Left ventricle myocardium superior (tissue), 1 donor: ENCODE data around the gene ANKS1B. TPM values are rescaled to one million over a fixed set of nuclear protein-coding genes. Genes with fewer than 3 reads are reported as not detected.
"Not testable (repeated sequence)": the region's sequence is repeated elsewhere in the genome, so short reads cannot be mapped to it uniquely, and the experiment has no call there.

Source experiments
- ATAC-seq: fragments of 200-7000 bp; cut with Tn5 transposase; one replicate; pipeline ENCODE4 v1.9.1; 2020; ENCODE audit warnings: mild to moderate bottlenecking, moderate library complexity
- DNase-seq: peaks from one replicate; pipeline ENCODE4 v3.0.0-alpha.2; 2020
- intact Hi-C: fragments of 100-400 bp; cut with micrococcal nuclease; formaldehyde crosslinking; loops from one replicate; pipeline ENCODE4 v1.11.0; 2022
- long read RNA-seq: library from polyadenylated mRNA; unstranded; transcript quantifications from one replicate; pipeline ENCODE4 v2.0.0, GENCODE V29; 2021
- total RNA-seq: library from RNA; stranded (reverse); fragmentation: NEBNext Ultra II Directional; extraction: Animal tissue kit (Norgen Biotek cat#: 25700); gene quantifications from one replicate; pipeline ENCODE4 v1.2.1, GENCODE V29; 2021
- donor health status: DM: no; HTN: yes; CAD: no; lungs with severe emphysema.

Gene ANKS1B
- total RNA-seq = 2.5 TPM
- long read RNA-seq = 0 reads

DNA sequence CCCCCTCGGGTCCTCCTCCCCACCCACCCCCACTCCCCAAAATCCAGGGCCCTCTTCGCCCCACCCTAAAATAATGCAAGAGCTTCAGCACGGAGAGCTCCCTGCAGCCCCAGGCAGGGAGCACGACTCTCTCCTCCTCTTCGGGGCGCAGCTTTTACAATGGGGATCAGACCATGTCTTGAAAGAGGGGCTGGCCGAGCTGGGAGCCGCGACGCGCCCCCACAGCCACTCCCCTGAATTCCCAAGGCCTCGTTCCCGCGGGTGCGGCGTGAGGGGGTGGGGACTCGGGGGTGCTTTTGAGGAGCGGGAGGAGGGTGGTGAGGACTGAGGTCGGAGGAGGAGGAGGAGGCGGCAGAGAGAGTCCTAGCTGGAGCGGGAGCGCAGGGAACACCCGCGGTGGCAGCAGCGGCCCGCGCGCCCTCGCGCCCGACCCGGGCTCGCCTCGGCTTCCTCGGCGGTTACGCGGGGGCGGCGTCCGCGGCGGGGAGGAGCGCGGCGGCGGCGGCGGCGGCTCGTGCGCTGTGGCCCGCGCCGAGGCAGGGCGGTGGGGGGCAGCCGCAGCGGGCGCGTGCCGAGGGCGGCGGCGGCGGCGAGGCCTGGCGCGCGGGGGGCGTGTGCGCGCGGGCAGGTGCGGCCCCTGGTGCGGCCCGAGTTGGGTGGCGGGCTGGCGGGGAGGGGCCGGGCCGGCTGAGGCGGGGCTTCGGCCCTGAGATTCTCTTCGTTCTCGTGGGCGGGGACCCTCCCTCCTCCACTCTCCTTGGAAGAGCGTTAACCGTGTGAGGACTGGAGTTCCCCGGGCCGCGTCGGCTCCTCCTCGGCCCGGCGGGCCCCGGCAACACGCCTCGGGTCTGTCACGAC lies at the start of gene ANKS1B:
Gene ANKS1B, minus strand, starts transcription at position 666 of the 858 bp plus-strand sequence. CDS start 699 bp downstream, outside the sequence.
- DNase-seq (peak; percentile 70), ATAC-seq (peak; percentile 91)
- intact Hi-C loops = no loop called here

- ATAC-seq (no peak), DNase-seq (no peak)
- intact Hi-C loops = no loop called here
These were observed 47.1 kb upstream of the ANKS1B start for GRCh38 chr12:100031836-100032235.

DNA sequence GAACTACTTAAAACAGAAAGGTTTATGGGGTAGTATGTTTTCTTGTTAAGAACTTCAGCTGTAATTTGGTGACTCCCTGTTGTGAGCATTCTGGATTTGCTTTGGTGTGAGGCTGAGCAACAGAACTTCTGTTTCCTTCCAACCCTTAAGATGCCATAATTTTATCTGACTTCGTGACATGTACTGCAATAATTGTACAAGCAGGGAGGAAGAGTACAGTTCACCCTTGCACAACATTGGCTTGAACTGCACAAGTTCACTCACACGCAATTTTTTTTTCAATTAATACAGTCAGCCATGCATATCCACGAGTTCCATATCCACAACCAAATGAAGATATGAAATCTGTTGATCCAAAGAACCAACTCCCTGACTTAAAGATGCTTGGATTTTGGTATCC lies 42.9 kb upstream of the ANKS1B start:
- no peak for DNase-seq
- ATAC-seq = no peak
- intact Hi-C loops = no loop called here

DNA sequence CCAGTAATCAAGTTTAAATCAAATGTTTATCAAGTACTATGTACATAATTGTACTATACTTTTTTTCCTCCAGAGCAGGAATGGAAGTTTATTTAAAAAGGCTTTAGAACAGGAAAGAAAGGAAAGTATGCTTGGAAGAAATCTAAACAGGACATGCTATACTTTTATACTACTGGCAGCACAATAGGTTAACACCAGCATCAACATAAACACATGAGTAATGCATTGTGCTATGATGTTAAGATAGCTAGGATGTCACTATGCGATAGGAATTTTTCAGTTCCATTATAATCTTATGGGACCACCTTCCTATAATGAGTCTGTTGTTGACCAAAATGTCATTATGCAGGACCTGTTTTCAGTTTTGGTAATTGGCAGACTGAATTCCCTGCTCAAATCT lies 41.5 kb upstream of the ANKS1B start:
- intact Hi-C loops = no loop called here
- ATAC-seq = no peak
- DNase-seq = no peak

DNA sequence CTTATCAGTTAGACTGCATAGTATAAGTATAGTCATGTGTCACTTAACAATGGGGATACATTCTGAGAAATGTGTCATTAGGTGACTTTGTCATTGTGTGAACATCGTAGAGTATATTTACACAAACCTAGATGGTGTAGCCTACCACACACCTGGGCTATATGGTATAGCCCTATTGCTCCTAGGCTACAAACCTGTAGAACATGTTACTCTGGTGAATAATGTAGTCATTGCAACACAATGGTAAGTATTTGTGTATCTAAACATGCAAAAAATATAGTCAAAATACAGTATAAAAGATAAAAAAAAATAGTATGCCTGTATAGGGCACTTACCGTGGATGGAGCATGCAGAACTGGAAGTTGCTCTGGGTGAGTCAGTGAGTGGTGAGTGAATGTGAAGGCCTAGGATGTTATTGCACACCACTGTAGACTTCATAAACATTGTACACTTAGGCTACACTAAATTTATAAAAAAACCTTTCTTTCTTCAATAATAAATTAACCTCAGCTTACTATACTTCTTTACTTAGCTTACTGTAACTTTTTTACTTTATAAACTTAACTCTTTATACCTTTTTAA lies 40.3 kb upstream of the ANKS1B start:
- intact Hi-C loops = no loop called here
- ATAC-seq (no peak), DNase-seq (no peak)

- ATAC-seq (no peak), DNase-seq (no peak)
- intact Hi-C loops = no loop called here
These were observed 35.6 kb upstream of the ANKS1B start for GRCh38 chr12:100020370-100020769.

- DNase-seq = no peak
- intact Hi-C loops = no loop called here
- no peak for ATAC-seq
These were observed 32.3 kb upstream of the ANKS1B start for GRCh38 chr12:100017056-100017455.

GRCh38 chr12:100016304-100016703 lies 31.6 kb upstream of the ANKS1B start:
- ATAC-seq, DNase-seq, intact Hi-C loops: not testable (repeated sequence)

DNA sequence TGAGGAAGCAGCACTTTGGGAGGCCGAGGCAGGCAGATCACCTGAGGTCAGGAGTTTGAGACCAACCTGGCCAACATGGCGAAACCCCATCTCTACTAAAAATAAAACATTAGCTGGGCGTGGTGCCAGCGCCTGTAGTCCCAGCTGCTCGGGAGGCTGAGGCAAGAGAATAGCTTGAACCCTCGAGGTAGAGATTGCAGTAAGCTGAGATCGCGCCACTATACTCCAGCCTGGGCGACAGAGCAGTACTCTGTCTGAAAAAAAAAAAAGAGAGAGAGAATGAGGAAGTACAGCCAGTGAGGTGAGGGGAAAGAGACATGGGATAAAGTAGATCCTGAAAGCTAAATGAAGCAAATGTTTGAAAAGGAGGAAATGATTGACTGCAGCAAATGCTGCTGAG lies 21.1 kb upstream of the ANKS1B start:
- DNase-seq, intact Hi-C loops, ATAC-seq: not testable (repeated sequence)

GRCh38 chr12:99997806-99998205 lies 13.1 kb upstream of the ANKS1B start:
- no peak for ATAC-seq
- no peak for DNase-seq
- intact Hi-C loops = no loop called here

DNA sequence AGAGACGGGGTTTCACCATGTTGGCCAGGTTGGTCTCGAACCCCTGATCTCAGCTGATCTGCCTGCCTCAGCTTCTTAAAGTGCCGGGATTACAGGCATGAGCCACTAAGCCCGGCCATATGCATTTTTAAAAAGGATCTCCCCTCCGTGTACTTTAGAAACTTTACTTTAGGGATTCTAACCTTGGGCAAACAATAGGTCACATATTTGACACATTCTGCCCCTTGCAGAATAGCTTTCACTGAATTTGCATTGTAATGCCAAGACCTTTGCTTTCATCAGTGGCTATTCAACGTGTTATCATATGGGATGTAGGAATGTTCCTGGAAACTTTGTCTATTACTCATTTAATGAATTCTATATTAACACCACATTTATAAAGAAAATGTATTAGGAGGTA lies 11.4 kb upstream of the ANKS1B start:
- DNase-seq = no peak
- intact Hi-C loops = no loop called here
- ATAC-seq = no peak

DNA sequence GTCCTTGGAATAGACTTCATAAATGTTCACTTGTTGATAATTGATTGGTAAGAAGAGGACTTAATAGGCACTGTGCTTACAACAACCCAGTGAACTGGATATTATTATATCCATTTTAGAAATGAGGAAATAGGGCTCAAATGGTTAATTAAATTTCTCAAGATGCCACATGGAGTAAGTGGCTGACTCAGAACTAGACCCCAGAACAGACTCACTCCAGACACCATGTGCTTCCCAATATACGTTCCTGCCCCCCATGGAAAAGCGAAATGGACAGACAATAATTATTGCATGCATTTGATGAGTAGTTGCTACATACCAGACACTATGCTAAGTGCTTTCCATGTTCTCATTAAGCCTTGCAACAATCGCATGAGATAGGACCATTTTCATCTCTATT lies 895 bp upstream of the ANKS1B start:
- intact Hi-C loops = no loop called here
- ATAC-seq (no peak), DNase-seq (no peak)

GRCh38 chr12:99985129-99985570 lies 414 bp upstream of the ANKS1B start:
- peak; percentile 37 for ATAC-seq
- intact Hi-C loops = no loop called here
- no peak for DNase-seq

DNA sequence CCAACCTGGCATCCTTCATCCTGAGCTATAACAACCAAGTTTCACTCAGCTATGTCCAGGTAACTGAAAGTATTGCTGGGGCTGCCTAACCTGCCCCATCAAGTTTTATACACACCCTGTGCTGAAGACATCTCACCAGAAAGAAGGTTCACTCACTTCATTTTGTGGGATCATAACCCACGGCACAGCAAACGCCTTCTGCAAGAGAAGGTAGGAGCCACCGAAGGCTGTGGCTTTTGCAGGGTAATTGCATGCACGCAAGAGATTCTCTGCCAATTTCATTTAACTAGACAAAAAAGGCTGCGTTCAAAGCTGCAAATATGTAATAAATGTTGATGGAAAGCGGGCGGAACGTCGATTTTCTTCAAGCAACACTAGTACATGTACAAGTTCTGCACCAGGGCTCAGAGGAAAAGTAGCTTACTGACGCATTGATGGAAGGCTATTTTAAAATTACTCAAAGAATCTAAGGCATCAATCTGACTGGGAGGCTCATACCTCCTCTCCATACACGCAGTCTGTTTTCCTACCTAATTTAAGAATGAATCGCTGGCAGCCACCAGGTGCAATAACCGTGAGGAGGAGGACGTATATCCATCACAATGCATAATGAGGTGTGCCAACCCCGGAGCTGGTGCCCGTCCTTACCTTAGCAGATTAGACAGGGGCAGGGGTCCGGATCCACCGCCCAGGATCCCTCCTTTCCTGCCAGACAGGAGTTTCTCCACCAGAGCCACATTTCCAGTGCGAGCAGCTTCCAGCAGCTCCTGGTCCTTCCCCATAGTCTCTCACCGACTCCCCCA lies 1.1 kb downstream of the ANKS1B start:
- intact Hi-C loops = no loop called here
- DNase-seq = no peak
- ATAC-seq = no peak

DNA sequence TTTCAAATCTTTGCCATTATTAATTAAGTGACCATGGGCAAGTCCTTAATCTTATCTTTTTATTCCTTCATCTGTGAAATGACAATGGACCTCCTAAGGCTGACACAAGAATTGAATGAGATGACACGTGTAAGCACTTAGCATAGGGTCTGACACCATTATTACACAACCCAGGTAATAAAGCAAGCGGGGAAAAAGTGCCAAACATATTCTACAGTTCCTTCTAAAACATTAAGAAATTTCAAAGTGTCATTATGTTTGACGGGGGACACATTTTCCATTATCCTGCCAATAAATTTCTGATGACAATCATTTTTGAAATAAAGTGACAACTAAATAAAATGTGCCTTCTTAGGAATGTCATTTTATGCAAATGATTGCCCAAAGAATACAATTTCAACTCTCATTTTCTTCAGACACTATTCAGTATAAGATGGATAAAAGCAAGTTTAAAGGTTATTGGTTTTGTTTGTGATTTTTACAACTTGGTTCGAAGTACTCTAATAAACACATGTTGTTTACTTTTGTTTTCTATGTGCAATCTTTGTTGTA lies 3.0 kb downstream of the ANKS1B start:
- no peak for DNase-seq
- intact Hi-C loops = no loop called here
- ATAC-seq = no peak

GRCh38 chr12:99979471-99979870 lies 5.3 kb downstream of the ANKS1B start:
- DNase-seq = no peak
- intact Hi-C loops = no loop called here
- no peak for ATAC-seq

- no peak for DNase-seq
- intact Hi-C loops = no loop called here
- ATAC-seq = no peak
These were observed 6.6 kb downstream of the ANKS1B start for GRCh38 chr12:99978152-99978551.

GRCh38 chr12:99977550-99977949 lies 7.2 kb downstream of the ANKS1B start:
- ATAC-seq (no peak), DNase-seq (no peak)
- intact Hi-C loops = no loop called here

- DNase-seq (no peak), ATAC-seq (no peak)
- intact Hi-C loops = no loop called here
These were observed 8.0 kb downstream of the ANKS1B start for GRCh38 chr12:99976762-99977161.

- ATAC-seq (no peak), DNase-seq (no peak)
- intact Hi-C loops = no loop called here
These were observed 9.4 kb downstream of the ANKS1B start for GRCh38 chr12:99975321-99975720.
